ENCODE data around the gene PARL. TPM values are rescaled to one million over a fixed set of nuclear protein-coding genes. Genes with fewer than 3 reads are reported as not detected.

Gene PARL
- polyA plus RNA-seq, 1 of the 3 experiments (the other 2 are of a cell fraction) = 50.1 TPM

- H3K9me3 ChIP-seq = no peaks in the 10 kb centered on the region
- DNase-seq = no peak
- H3K9ac ChIP-seq = no peak overlapping the region
- peaks cover 0 to 24% of the 10 kb centered on the region in 2 experiments for H3K36me3 ChIP-seq (replicated peaks in 1 of 2; ENCODE audit: control insufficient read depth in 1 of 2, insufficient read depth in 2 of 2, low read length in 1 of 2)
- no peaks in the 10 kb centered on the region for H3K27me3 ChIP-seq (ENCODE audit: insufficient read depth)
- no peaks in the 10 kb centered on the region for H3F3A ChIP-seq (replicated peaks; ENCODE audit: insufficient read depth)
- H3K4me2 ChIP-seq = no peak overlapping the region
- H2AFZ ChIP-seq (ENCODE audit: low read depth) = no peak overlapping the region
- WGBS (ENCODE audit: low lambda C conversion rate) = 89% methylated on average over 12 of the region's 12 CpGs
- H3K4me1 ChIP-seq (ENCODE audit: control insufficient read depth in 1 of 2, insufficient read depth in 2 of 2, low read depth in 1 of 2, low read length in 1 of 2) = no peaks in the 10 kb centered on the region
- no peak overlapping the region for H3K4me3 ChIP-seq (ENCODE audit: low read depth in 2 of 2, low read length in 1 of 2)
- no peaks in the 10 kb centered on the region for H3K79me2 ChIP-seq (ENCODE audit: insufficient read depth)
- POLR2A ChIA-PET = no interaction called here
- H3K27ac ChIP-seq (ENCODE audit: low read depth in 2 of 2, low read length in 1 of 2) = no peak overlapping the region
- no peaks in the 10 kb centered on the region for H3K9me2 ChIP-seq
- CTCF ChIA-PET = interaction anchor here (0.8 to 2.4 kb wide), 2 partner anchors 9 to 69 kb away, joined by 4 to 14 read pairs; partner anchors contain the start of genes MAP6D1 and PARL
- H4K20me1 ChIP-seq (ENCODE audit: insufficient read depth) = no peaks in the 10 kb centered on the region
- TF ChIP-seq TEAD4 (IDR thresholded peaks at IDR 0.05; ENCODE audit: borderline replicate concordance, insufficient read depth) (no peak), FOSL2 (IDR thresholded peaks at IDR 0.05; ENCODE audit: borderline replicate concordance, low read depth) (no peak), RFX5 (IDR thresholded peaks at IDR 0.05; ENCODE audit: low read length) (no peak), TAF1 (IDR thresholded peaks at IDR 0.05; ENCODE audit: borderline replicate concordance, low read depth, low read length) (no peak), REST (IDR thresholded peaks at IDR 0.05; ENCODE audit: low read depth, low read length) (no peak), ELF1 (IDR thresholded peaks at IDR 0.05) (no peak), NFIC (IDR thresholded peaks at IDR 0.05; ENCODE audit: borderline replicate concordance) (no peak), RXRA (IDR thresholded peaks at IDR 0.05; ENCODE audit: borderline replicate concordance, low read depth) (no peak), EP300 (IDR thresholded peaks at IDR 0.05; ENCODE audit: borderline replicate concordance in 1 of 2, low read depth in 1 of 2, low read length in 1 of 2) (no peak), SIN3A (IDR thresholded peaks at IDR 0.05; ENCODE audit: borderline replicate concordance, low read depth, low read length) (no peak), USF1 (IDR thresholded peaks at IDR 0.05; ENCODE audit: borderline replicate concordance, low read depth) (no peak), RAD21 (IDR thresholded peaks at IDR 0.05; ENCODE audit: low read length) (no peak), MXI1 (IDR thresholded peaks at IDR 0.05; ENCODE audit: low read depth, low read length) (no peak), RCOR1 (IDR thresholded peaks at IDR 0.05; ENCODE audit: low read length) (no peak), CHD2 (IDR thresholded peaks at IDR 0.05; ENCODE audit: low read length, partially characterized antibody) (no peak), MEF2A (IDR thresholded peaks at IDR 0.05; ENCODE audit: borderline replicate concordance, low read depth) (no peak)
Observed at GRCh38 chr3:183815951-183816475, 68.7 kb downstream of the PARL start.

All from SK-N-SH (cell line).